BJ (cell line): ENCODE data around the gene DENND1A. TPM values are rescaled to one million over a fixed set of nuclear protein-coding genes. Genes with fewer than 3 reads are reported as not detected.

ENCODE experiments used
- CTCF ChIA-PET: fragments of 350-600 bp; formaldehyde crosslinking; extraction: SDS; loops from one replicate; lab custom pipeline; 2021; ENCODE audit warnings: antibody characterized with exemption, inconsistent platforms; lab: Yijun Ruan, JAX
- POLR2A ChIA-PET: fragments of 300-600 bp; sonication (Branson Sonifier 250); formaldehyde crosslinking; extraction: SDS; loops from one replicate; lab custom pipeline; 2021; ENCODE audit warnings: antibody characterized with exemption; lab: Charles Lee
- DNase-seq: peaks from one replicate; pipeline ENCODE4 v3.0.0-alpha.2; 2011; ENCODE audit warnings: low read depth
- H3K27me3 ChIP-seq: 2 replicates; pipeline ENCODE4 v1.6.0; 2011; ENCODE audit warnings: low read length; ENCODE audit not compliant: control insufficient read depth, insufficient read depth
- H3K36me3 ChIP-seq: 2 replicates; pipeline ENCODE4 v1.5.1; 2011; ENCODE audit warnings: low read length; ENCODE audit not compliant: control insufficient read depth, insufficient read depth
- H3K4me3 ChIP-seq: 2 replicates; pipeline ENCODE4 v1.5.1; 2011; ENCODE audit warnings: low read depth, mild to moderate bottlenecking, control low read depth, low read length
- CTCF ChIP-seq: IDR thresholded peaks from 2 replicates; pipeline ENCODE4 v1.5.1; 2011; ENCODE audit warnings: low read depth, mild to moderate bottlenecking, control low read depth, inconsistent platforms, low read length, moderate library complexity; ENCODE audit not compliant: insufficient read depth
- polyA plus RNA-seq: library from polyadenylated mRNA; depleted of rRNA; stranded (reverse); fragments of >200 nt; gene quantifications from 2 replicates; pipeline ENCODE4 v1.2.3, GENCODE V29; 2011

DENND1A gene
- polyA plus RNA-seq, 1 experiment = 24.0 TPM

- ChIA-PET CTCF (no interaction called here), POLR2A (no interaction called here)
- H3K4me3 ChIP-seq = no peak overlapping the region
- no peaks in the 10 kb centered on the region for H3K36me3 ChIP-seq
- no peak for DNase-seq
- H3K27me3 ChIP-seq = peaks cover 5% of the 10 kb centered on the region
- no peak for TF ChIP-seq CTCF
Measured at GRCh38 chr9:123973590-123974223, 43.8 kb upstream of the DENND1A start.

GRCh38 chr9:123972618-123973017 lies 42.7 kb upstream of the DENND1A start:
- no peak overlapping the region for H3K4me3 ChIP-seq
- H3K36me3 ChIP-seq = no peaks in the 10 kb centered on the region
- POLR2A ChIA-PET = no interaction called here
- peaks cover 5% of the 10 kb centered on the region for H3K27me3 ChIP-seq
- no peak for DNase-seq
- TF ChIP-seq CTCF = no peak
- CTCF ChIA-PET = no interaction called here

GRCh38 chr9:123967323-123967722 lies 37.4 kb upstream of the DENND1A start:
- no peak for TF ChIP-seq CTCF
- Histone ChIP-seq H3K4me3 (no peak overlapping the region), H3K36me3 (no peaks in the 10 kb centered on the region), H3K27me3 (peaks cover 8% of the 10 kb centered on the region)
- ChIA-PET POLR2A (no interaction called here), CTCF (no interaction called here)
- DNase-seq = no peak

- no peak overlapping the region for H3K4me3 ChIP-seq
- peaks cover 10% of the 10 kb centered on the region for H3K27me3 ChIP-seq
- POLR2A ChIA-PET = no interaction called here
- DNase-seq = no peak
- CTCF ChIA-PET = no interaction called here
- H3K36me3 ChIP-seq = no peaks in the 10 kb centered on the region
- no peak for TF ChIP-seq CTCF
Measured at GRCh38 chr9:123965801-123966686, 36.1 kb upstream of the DENND1A start.

- H3K4me3 ChIP-seq = no peak overlapping the region
- DNase-seq = no peak
- ChIA-PET POLR2A (no interaction called here), CTCF (no interaction called here)
- no peak for TF ChIP-seq CTCF
- peaks cover 13% of the 10 kb centered on the region for H3K27me3 ChIP-seq
- no peaks in the 10 kb centered on the region for H3K36me3 ChIP-seq
Measured at GRCh38 chr9:123964761-123965160, 34.8 kb upstream of the DENND1A start.
